Breast epithelium (tissue), 3 donors: ENCODE results near the gene ARL9.

Experiments
- POLR2A ChIP-seq: fragments of 450-650 bp; IDR thresholded peaks from one replicate; pipeline ENCODE4 v1.6.1; 2016; ENCODE audit warnings: antibody characterized with exemption, mild to moderate bottlenecking, moderate library complexity
- POLR2AphosphoS5 ChIP-seq, 3 donors: sonication (generic); formaldehyde crosslinking; IDR thresholded peaks; one replicate each; pipeline ENCODE4 v1.6.1; 2017; ENCODE audit warnings: antibody characterized with exemption in 3 of 3

GRCh38 chr4:56551516-56551915 is 45.9 kb downstream of the ARL9 start:
- TF ChIP-seq POLR2AphosphoS5 (IDR thresholded peaks at IDR 0.05): no peak
- no peak for TF ChIP-seq POLR2A
